KMS-11 (cell line): ENCODE measurements around the gene LYPD3.

Experiments used
- H2AFZ ChIP-seq: fragments of 200-600 bp; sonication (generic); 2 replicates; pipeline ENCODE4 v1.6.1; 2016; ENCODE audit warnings: antibody characterized with exemption, mixed run types, low read depth
- H3K27ac ChIP-seq: fragments of 200-600 bp; sonication (generic); 2 replicates; pipeline ENCODE4 v1.6.1; 2016; ENCODE audit warnings: mild to moderate bottlenecking, mixed run types
- H3K27me3 ChIP-seq: fragments of 200-600 bp; sonication (generic); 2 replicates; pipeline ENCODE4 v1.6.1; 2017; ENCODE audit warnings: mild to moderate bottlenecking, low read depth, mixed run types, moderate library complexity; ENCODE audit not compliant: insufficient read depth
- H3K36me3 ChIP-seq: fragments of 200-600 bp; sonication (generic); 2 replicates; pipeline ENCODE4 v1.6.1; 2017; ENCODE audit warnings: mild to moderate bottlenecking, mixed run types; ENCODE audit not compliant: insufficient read depth
- H3K4me1 ChIP-seq: fragments of 200-600 bp; sonication (generic); 2 replicates; pipeline ENCODE4 v1.6.1; 2016; ENCODE audit warnings: mild to moderate bottlenecking, low read depth, mixed run types; ENCODE audit not compliant: poor library complexity, severe bottlenecking
- H3K4me2 ChIP-seq: fragments of 200-600 bp; sonication (generic); 2 replicates; pipeline ENCODE4 v1.7.0; 2016; ENCODE audit warnings: mild to moderate bottlenecking, mixed run types
- H3K4me3 ChIP-seq: fragments of 200-600 bp; sonication (generic); IDR thresholded peaks from 2 replicates; pipeline ENCODE4 v1.6.1; 2017; ENCODE audit warnings: low read depth, low read length, mixed read lengths; ENCODE audit not compliant: insufficient read depth
- H3K79me2 ChIP-seq: fragments of 200-600 bp; sonication (generic); 2 replicates; pipeline ENCODE4 v1.6.1; 2016; ENCODE audit warnings: low read depth, mixed run types; ENCODE audit not compliant: insufficient read depth
- H3K9ac ChIP-seq: fragments of 200-600 bp; sonication (generic); 2 replicates; pipeline ENCODE4 v1.6.1; 2016; ENCODE audit warnings: mild to moderate bottlenecking, mixed run types
- H4K20me1 ChIP-seq: fragments of 200-600 bp; sonication (generic); 2 replicates; pipeline ENCODE4 v1.6.1; 2016; ENCODE audit warnings: mild to moderate bottlenecking, mixed run types; ENCODE audit not compliant: insufficient read depth
- CTCF ChIP-seq: fragments of 200-600 bp; sonication (generic); conservative IDR thresholded peaks from 2 replicates; pipeline ENCODE4 v1.6.1; 2017; ENCODE audit warnings: low read depth, mild to moderate bottlenecking, antibody characterized with exemption, low read length, moderate library complexity, mixed read lengths

The LYPD3 gene

GRCh38 chr19:43476606-43477005 lies 11.2 kb upstream of the LYPD3 start:
- H2AFZ ChIP-seq = no peak overlapping the region
- peaks cover 5% of the 10 kb centered on the region for H3K4me1 ChIP-seq
- H3K9ac ChIP-seq = no peak overlapping the region
- H3K36me3 ChIP-seq = no peaks in the 10 kb centered on the region
- no peak overlapping the region for H3K4me3 ChIP-seq
- no peaks in the 10 kb centered on the region for H3K79me2 ChIP-seq
- no peak for TF ChIP-seq CTCF
- no peak overlapping the region for H3K4me2 ChIP-seq
- no peaks in the 10 kb centered on the region for H4K20me1 ChIP-seq
- H3K27ac ChIP-seq = no peak overlapping the region
- H3K27me3 ChIP-seq = no peaks in the 10 kb centered on the region

GRCh38 chr19:43474986-43475705 lies 9.7 kb upstream of the LYPD3 start:
- H2AFZ ChIP-seq = peak overlapping the region; percentile 42; the same call in 1 of the 2 replicates

GRCh38 chr19:43474487-43474886 lies 9.1 kb upstream of the LYPD3 start:
- H3K4me1 ChIP-seq = peaks cover 5% of the 10 kb centered on the region
- no peak overlapping the region for H3K4me2 ChIP-seq
- TF ChIP-seq CTCF = no peak
- H3K27me3 ChIP-seq = no peaks in the 10 kb centered on the region
- H3K79me2 ChIP-seq = no peaks in the 10 kb centered on the region
- H4K20me1 ChIP-seq = no peaks in the 10 kb centered on the region
- H3K4me3 ChIP-seq = no peak overlapping the region
- no peak overlapping the region for H2AFZ ChIP-seq
- no peak overlapping the region for H3K27ac ChIP-seq
- H3K36me3 ChIP-seq = no peaks in the 10 kb centered on the region
- H3K9ac ChIP-seq = no peak overlapping the region

More at GRCh38 chr19:43474986-43475705, 9.7 kb upstream of the LYPD3 start:
- Histone ChIP-seq H3K9ac (peak overlapping the region; percentile 13; the same call in 1 of the 2 replicates), H3K27me3 (no peaks in the 10 kb centered on the region), H3K79me2 (no peaks in the 10 kb centered on the region), H3K4me2 (peak overlapping the region; percentile 43), H3K4me3 (no peak overlapping the region), H3K27ac (no peak overlapping the region), H4K20me1 (no peaks in the 10 kb centered on the region), H3K4me1 (peaks cover 5% of the 10 kb centered on the region), H3K36me3 (no peaks in the 10 kb centered on the region)
- TF ChIP-seq CTCF = no peak

GRCh38 chr19:43471091-43471490 lies 5.7 kb upstream of the LYPD3 start:
- Histone ChIP-seq H3K4me1 (peaks cover 5% of the 10 kb centered on the region), H3K4me3 (no peak overlapping the region), H3K79me2 (no peaks in the 10 kb centered on the region), H3K27ac (no peak overlapping the region), H2AFZ (no peak overlapping the region), H3K4me2 (no peak overlapping the region), H4K20me1 (no peaks in the 10 kb centered on the region), H3K36me3 (no peaks in the 10 kb centered on the region), H3K27me3 (no peaks in the 10 kb centered on the region), H3K9ac (no peak overlapping the region)
- no peak for TF ChIP-seq CTCF
